HFF-Myc (cell line): ENCODE results near the gene LIMCH1.

ENCODE experiments used
- DNase-seq: peaks from one replicate; pipeline ENCODE4 v3.0.0-alpha.2; 2011; ENCODE audit warnings: low read depth; ENCODE audit errors: extremely low read depth
- H3K4me3 ChIP-seq: replicated peaks from 2 replicates; pipeline ENCODE4 v1.5.1; 2011; ENCODE audit warnings: low read depth, mild to moderate bottlenecking, control low read depth, low read length
- TF ChIP-seq, protein P1 (sequence below): IDR thresholded peaks from 2 replicates; pipeline ENCODE4 v1.5.1; 2012; ENCODE audit warnings: mild to moderate bottlenecking, low read depth, low read length, control low read depth; ENCODE audit errors: missing control alignments

Gene LIMCH1

DNA sequence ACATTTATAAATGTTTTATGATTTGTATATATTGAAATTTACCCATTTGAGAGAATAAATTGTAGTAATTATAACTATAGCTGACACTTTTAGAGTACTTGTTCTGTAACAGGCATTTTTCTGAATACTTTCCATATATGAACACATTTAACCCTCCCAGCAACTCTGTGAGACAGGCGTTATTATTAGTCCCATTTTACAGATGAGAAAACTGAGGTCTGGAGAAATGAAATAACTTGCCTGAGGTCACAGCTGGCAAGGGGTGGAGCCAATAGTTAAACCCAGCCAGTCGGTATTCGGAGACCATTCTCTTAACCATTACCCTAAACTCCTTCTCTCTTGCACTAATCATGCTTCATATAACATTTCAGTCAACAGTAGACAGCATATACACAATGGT lies 72.5 kb downstream of the LIMCH1 start:
- H3K4me3 ChIP-seq, result no peak overlapping the region

DNA sequence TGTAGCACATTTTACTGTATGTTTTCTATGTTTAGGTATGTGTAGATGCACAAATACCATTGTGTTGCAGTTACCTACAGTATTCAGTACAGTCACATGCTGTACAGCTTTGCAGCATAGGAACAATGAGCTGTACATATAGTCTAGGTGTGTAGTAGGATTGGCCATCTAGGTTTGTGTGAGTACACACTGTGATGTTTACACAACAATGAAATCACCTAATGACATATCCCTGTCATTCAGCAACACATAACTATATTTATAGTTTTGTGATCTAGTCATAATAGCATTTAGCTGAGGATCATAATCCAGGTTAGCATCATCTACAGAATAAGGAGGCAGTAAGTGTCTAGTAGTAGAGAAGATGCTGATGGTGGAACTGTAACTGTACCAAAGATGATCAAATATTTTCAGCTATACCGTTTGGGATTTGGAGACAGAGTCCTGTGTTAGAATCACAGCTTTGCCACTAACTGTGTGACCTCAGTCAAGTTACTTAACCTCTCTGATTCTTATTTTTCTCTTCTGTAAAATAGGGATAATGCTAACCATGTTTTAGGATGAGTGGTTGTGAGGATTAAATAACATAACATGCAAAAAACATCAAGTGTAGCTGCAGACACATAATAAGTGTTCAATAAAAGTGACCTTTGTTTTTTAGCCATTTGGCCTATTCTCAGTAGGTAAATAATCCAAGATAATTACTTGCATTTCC lies 73.3 kb downstream of the LIMCH1 start:
- TF ChIP-seq, protein P1, sequence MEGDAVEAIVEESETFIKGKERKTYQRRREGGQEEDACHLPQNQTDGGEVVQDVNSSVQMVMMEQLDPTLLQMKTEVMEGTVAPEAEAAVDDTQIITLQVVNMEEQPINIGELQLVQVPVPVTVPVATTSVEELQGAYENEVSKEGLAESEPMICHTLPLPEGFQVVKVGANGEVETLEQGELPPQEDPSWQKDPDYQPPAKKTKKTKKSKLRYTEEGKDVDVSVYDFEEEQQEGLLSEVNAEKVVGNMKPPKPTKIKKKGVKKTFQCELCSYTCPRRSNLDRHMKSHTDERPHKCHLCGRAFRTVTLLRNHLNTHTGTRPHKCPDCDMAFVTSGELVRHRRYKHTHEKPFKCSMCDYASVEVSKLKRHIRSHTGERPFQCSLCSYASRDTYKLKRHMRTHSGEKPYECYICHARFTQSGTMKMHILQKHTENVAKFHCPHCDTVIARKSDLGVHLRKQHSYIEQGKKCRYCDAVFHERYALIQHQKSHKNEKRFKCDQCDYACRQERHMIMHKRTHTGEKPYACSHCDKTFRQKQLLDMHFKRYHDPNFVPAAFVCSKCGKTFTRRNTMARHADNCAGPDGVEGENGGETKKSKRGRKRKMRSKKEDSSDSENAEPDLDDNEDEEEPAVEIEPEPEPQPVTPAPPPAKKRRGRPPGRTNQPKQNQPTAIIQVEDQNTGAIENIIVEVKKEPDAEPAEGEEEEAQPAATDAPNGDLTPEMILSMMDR, result no peak
- no peak for DNase-seq
- no peak overlapping the region for H3K4me3 ChIP-seq

More for the DNA sequence above, 72.5 kb downstream of the LIMCH1 start:
- DNase-seq, result no peak
- TF ChIP-seq, protein P1, result no peak

DNA sequence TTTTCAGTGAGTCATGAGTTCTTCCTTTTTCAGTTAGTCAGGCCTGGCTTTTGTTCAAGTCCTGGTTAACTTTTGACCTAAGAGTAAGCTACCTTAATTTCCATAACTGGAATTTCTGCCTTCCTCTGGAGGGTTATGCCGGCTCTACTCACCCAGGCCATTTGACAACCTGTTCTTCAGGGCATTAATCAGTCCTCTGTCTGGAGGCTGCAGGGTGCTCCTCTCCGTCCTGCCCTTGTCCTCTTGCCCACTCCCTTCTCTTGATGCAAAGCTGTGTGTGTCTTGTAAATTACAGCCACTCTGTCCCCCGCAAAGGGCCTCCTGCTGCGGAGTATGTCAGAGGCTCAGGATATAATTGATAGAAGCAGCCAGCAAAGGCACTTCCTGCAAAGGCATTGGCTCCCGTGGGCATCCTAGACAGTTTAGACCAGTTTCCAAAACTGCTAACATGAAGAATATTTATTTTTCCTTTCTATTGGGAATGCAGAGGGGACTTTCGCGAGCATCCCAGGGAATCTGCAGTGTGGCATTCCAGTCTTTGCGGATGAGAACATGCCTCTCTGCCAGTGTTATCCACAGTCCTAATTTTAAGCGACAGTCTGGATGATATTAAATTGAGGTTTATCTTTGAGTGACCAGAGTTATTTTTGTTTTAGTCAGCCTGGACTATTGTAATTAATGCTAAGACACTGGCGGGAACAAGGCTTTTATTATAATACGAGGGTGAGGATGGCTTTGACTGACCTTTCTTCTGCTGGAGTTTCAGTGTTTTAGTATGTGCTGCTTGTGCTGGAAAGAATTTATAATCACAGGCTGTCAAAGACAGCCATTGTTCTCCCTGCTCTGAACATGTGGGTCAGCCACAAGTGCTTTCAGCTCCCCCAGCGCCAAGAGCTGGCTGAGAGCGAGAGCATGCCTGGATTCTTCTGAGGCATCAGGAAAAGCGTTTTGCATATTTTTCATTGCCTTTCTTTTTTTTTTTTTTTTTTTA lies 74.2 kb downstream of the LIMCH1 start:
- TF ChIP-seq, protein P1, result no peak
- H3K4me3 ChIP-seq, result no peak overlapping the region
- DNase-seq, result no peak

DNA sequence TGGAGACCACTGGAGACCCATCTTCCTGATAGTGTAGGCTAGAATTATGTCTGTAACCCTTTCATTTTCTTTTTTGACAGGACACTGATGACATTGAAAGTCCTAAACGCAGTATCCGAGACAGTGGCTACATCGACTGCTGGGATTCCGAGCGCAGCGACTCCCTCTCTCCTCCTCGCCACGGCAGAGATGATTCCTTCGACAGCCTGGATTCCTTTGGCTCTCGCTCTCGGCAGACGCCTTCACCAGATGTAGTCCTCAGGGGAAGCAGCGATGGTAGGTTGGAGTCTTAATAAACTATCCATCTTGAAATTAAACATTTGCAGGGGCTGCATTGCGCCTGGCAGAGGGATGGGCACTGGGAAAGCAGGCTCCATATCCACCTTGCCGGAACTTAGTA lies 75.4 kb downstream of the LIMCH1 start:
- no peak for DNase-seq
- H3K4me3 ChIP-seq, result no peak overlapping the region
- TF ChIP-seq, protein P1, result no peak

DNA sequence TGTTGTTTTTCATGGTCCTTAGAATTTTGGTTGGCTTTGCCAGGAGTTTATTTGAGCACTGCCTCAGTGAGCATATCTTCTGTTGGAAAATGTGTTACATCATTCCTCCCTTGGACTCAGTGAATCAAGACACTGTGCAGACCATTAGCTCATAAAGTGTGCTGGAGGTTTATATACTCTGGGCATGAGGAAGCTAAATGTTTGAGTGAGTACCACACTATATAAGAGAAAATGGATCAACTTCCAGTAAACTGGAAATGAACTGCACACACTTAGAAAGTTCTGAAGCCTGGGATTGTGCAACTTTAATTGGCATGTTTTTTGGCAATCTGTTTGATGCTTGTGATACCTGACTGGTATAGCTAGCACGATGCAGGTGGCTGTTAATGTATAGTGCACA lies 75.9 kb downstream of the LIMCH1 start:
- no peak overlapping the region for H3K4me3 ChIP-seq
- DNase-seq, result no peak
- TF ChIP-seq, protein P1, result no peak

DNA sequence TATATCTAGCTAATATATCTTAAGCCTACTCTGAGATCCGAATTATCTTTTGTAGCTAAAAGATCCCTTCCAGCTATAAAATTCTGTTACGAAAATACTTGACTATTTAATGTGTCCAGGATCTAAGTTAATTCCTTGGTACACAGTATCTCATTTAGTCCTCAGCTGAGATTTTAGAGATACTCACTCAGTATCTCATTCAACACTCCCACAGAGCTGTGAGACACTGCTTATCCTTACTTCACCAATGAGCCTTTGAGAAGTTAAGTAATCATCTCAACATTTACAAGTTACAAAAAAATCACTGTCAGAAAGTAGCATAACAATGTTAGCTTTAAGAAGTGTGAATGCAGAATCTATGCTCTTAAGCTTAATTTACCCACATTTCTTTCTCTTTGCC lies 76.6 kb downstream of the LIMCH1 start:
- DNase-seq, result no peak
- TF ChIP-seq, protein P1, result no peak
- H3K4me3 ChIP-seq, result no peak overlapping the region
